Measurements from ENCODE around the gene ANTXR2.

- TF ChIP-seq EZH2 (IDR thresholded peaks at IDR 0.05; ENCODE audit: borderline replicate concordance, low read depth, low read length, poor library complexity, severe bottlenecking) = no peak
- TF ChIP-seq CTCF (conservative IDR thresholded peaks at IDR 0.05; ENCODE audit: low read depth, low read length) = no peak
Measured at GRCh38 chr4:79907001-79907400, 166.0 kb downstream of the ANTXR2 start.
